Keratinocyte (primary cell): ENCODE results near the gene FBXO44.

Experiments used
- CTCF ChIP-seq, 3 experiments: IDR thresholded peaks in 1 of 3; conservative IDR thresholded peaks in 1 of 3; optimal IDR thresholded peaks in 1 of 3; 2 replicates in 2 of 3; 3 replicates in 1 of 3; pipeline versions ENCODE3 to v1.5.1; 2011; ENCODE audit warnings: low read length in 3 of 3, mild to moderate bottlenecking in 3 of 3, moderate library complexity in 2 of 3, control low read depth in 1 of 3, inconsistent platforms in 1 of 3; ENCODE audit not compliant: insufficient read depth in 2 of 3; ENCODE audit errors: extremely low read depth in 1 of 3
- EZH2 ChIP-seq: IDR thresholded peaks from one replicate; pipeline ENCODE4 v1.6.1; 2012; ENCODE audit warnings: inconsistent platforms, mild to moderate bottlenecking, low read length, moderate library complexity

DNA sequence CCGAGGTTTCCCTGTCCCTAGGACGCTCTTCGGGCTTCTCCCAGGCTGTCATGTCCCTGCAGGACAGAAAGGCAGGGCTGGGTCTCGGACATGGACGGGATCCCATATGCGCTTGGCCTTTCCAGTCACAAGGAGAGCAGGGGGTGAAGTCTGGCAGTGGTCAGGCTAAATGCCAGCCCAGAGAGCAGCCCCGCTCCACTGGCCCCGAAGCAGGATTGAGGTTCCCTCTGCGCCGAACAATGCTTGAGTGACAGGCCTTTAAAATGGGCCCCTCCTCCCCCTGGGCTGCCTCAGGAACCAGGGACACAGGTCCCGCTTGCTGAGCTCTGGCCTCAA lies 49.5 kb downstream of the FBXO44 start:
- no peak for TF ChIP-seq CTCF (optimal IDR thresholded peaks at IDR 0.05 in 1 of 3, IDR thresholded peaks at IDR 0.05 in 1 of 3, conservative IDR thresholded peaks at IDR 0.05 in 1 of 3; ENCODE audit: extremely low read depth in 1 of 3, insufficient read depth in 2 of 3, low read length in 3 of 3)
- no peak for TF ChIP-seq EZH2
